Measurements from ENCODE around the gene OTUB2. TPM values are rescaled to one million over a fixed set of nuclear protein-coding genes. Genes with fewer than 3 reads are reported as not detected.

OTUB2 gene
- polyA plus RNA-seq, 1 donor (not counting 4 experiments of a cell fraction or from before 2014, with no cell fraction given), result 2.6 TPM

GRCh38 chr14:93991649-93992048 is 34.5 kb upstream of the OTUB2 start:
- no peak for DNase-seq (ENCODE audit: low read depth, low spot score)
- Histone ChIP-seq H3K27ac (ENCODE audit: control insufficient read depth, insufficient read depth, low read length) (no peak overlapping the region), H3K9ac (ENCODE audit: control insufficient read depth, extremely low read depth, insufficient read depth, low read length) (no peak overlapping the region), H3K36me3 (ENCODE audit: control insufficient read depth in 2 of 2, extremely low read depth in 1 of 2, insufficient read depth in 2 of 2, low read length in 2 of 2) (no peaks in the 10 kb centered on the region), H3K27me3 (ENCODE audit: control insufficient read depth, extremely low read depth, insufficient read depth, low read length) (peaks cover 6% of the 10 kb centered on the region), H3K9me3 (ENCODE audit: control insufficient read depth, low read depth, low read length) (no peaks in the 10 kb centered on the region), H3K4me1 (ENCODE audit: control insufficient read depth, extremely low read depth, insufficient read depth, low read length) (peaks cover 11% of the 10 kb centered on the region), H3K9me1 (ENCODE audit: control insufficient read depth, extremely low read depth, insufficient read depth, low read length) (peaks cover 3% of the 10 kb centered on the region), H3K4me2 (ENCODE audit: control insufficient read depth, extremely low read depth, insufficient read depth, low read depth, low read length) (no peak overlapping the region), H4K20me1 (ENCODE audit: control insufficient read depth, extremely low read depth, insufficient read depth, low read length) (no peaks in the 10 kb centered on the region), H2AFZ (ENCODE audit: control insufficient read depth, low read length) (no peak overlapping the region), H3K79me2 (ENCODE audit: control insufficient read depth, insufficient read depth, low read length) (no peaks in the 10 kb centered on the region), H3K4me3 (ENCODE audit: control insufficient read depth in 2 of 3, extremely low read depth in 1 of 3, insufficient read depth in 2 of 3, low read depth in 1 of 3, low read length in 3 of 3) (no peak overlapping the region)
- TF ChIP-seq CTCF (optimal IDR thresholded peaks at IDR 0.05 in 1 of 3, IDR thresholded peaks at IDR 0.05 in 1 of 3, conservative IDR thresholded peaks at IDR 0.05 in 1 of 3; ENCODE audit: extremely low read depth in 1 of 3, insufficient read depth in 2 of 3, low read length in 3 of 3) (no peak), EZH2 (IDR thresholded peaks at IDR 0.05; ENCODE audit: low read length) (no peak)
- dilution Hi-C loops (cut with MboI; ENCODE audit: extremely low pct_ligation_motif_present, low sequenced_read_pairs), result no loop called here
- FAIRE-seq, result no peak

- Histone ChIP-seq H3K9me3 (ENCODE audit: control insufficient read depth, low read depth, low read length) (no peaks in the 10 kb centered on the region), H3K4me1 (ENCODE audit: control insufficient read depth, extremely low read depth, insufficient read depth, low read length) (peaks cover 11% of the 10 kb centered on the region), H3K4me3 (ENCODE audit: control insufficient read depth in 2 of 3, extremely low read depth in 1 of 3, insufficient read depth in 2 of 3, low read depth in 1 of 3, low read length in 3 of 3) (no peak overlapping the region), H3K79me2 (ENCODE audit: control insufficient read depth, insufficient read depth, low read length) (no peaks in the 10 kb centered on the region), H3K27ac (ENCODE audit: control insufficient read depth, insufficient read depth, low read length) (no peak overlapping the region), H3K27me3 (ENCODE audit: control insufficient read depth, extremely low read depth, insufficient read depth, low read length) (peaks cover 6% of the 10 kb centered on the region), H3K36me3 (ENCODE audit: control insufficient read depth in 2 of 2, extremely low read depth in 1 of 2, insufficient read depth in 2 of 2, low read length in 2 of 2) (no peaks in the 10 kb centered on the region), H3K4me2 (ENCODE audit: control insufficient read depth, extremely low read depth, insufficient read depth, low read depth, low read length) (no peak overlapping the region), H3K9me1 (ENCODE audit: control insufficient read depth, extremely low read depth, insufficient read depth, low read length) (peaks cover 3% of the 10 kb centered on the region), H2AFZ (ENCODE audit: control insufficient read depth, low read length) (no peak overlapping the region), H4K20me1 (ENCODE audit: control insufficient read depth, extremely low read depth, insufficient read depth, low read length) (no peaks in the 10 kb centered on the region), H3K9ac (ENCODE audit: control insufficient read depth, extremely low read depth, insufficient read depth, low read length) (no peak overlapping the region)
- TF ChIP-seq CTCF (optimal IDR thresholded peaks at IDR 0.05 in 1 of 3, IDR thresholded peaks at IDR 0.05 in 1 of 3, conservative IDR thresholded peaks at IDR 0.05 in 1 of 3; ENCODE audit: extremely low read depth in 1 of 3, insufficient read depth in 2 of 3, low read length in 3 of 3) (no peak), EZH2 (IDR thresholded peaks at IDR 0.05; ENCODE audit: low read length) (no peak)
- DNase-seq (ENCODE audit: low read depth, low spot score) (no peak), FAIRE-seq (no peak)
- dilution Hi-C loops (cut with MboI; ENCODE audit: extremely low pct_ligation_motif_present, low sequenced_read_pairs), result no loop called here
These were observed 32.8 kb upstream of the OTUB2 start for GRCh38 chr14:93993382-93993781.
